Measurements from ENCODE around the gene IL2RG.

The IL2RG gene

GRCh38 chrX:71111141-71111843 lies at the start of gene IL2RG:
Gene IL2RG (minus strand): TSS chrX:71111577. CDS start chrX:71111539, 38 bp downstream.
- DNase-seq: peak; percentile 91

- no peak for DNase-seq
Observed at GRCh38 chrX:71160475-71160874, 49.1 kb upstream of the IL2RG start.

- no peak for DNase-seq
Observed at GRCh38 chrX:71159335-71159734, 48.0 kb upstream of the IL2RG start.

- DNase-seq: no peak
Observed at GRCh38 chrX:71158603-71159002, 47.2 kb upstream of the IL2RG start.

- DNase-seq: no peak
Observed at GRCh38 chrX:71154641-71155040, 43.3 kb upstream of the IL2RG start.

- no peak for DNase-seq
Observed at GRCh38 chrX:71154196-71154595, 42.8 kb upstream of the IL2RG start.

GRCh38 chrX:71151366-71151765 lies 40.0 kb upstream of the IL2RG start:
- DNase-seq: no peak

GRCh38 chrX:71148278-71148663 lies 36.9 kb upstream of the IL2RG start:
- DNase-seq: no peak

- DNase-seq: no peak
Observed at GRCh38 chrX:71147496-71148277, 36.3 kb upstream of the IL2RG start.

GRCh38 chrX:71144651-71145050 lies 33.3 kb upstream of the IL2RG start, which contains the start of gene NLGN3:
Gene NLGN3 (plus strand): TSS chrX:71144841. CDS start chrX:71147750, 2,909 bp downstream.
- DNase-seq: no peak

- no peak for DNase-seq
Observed at GRCh38 chrX:71143508-71143907, 32.1 kb upstream of the IL2RG start.

- DNase-seq: no peak
Observed at GRCh38 chrX:71140440-71140839, 29.1 kb upstream of the IL2RG start.

- DNase-seq: no peak
Observed at GRCh38 chrX:71131510-71131909, 20.1 kb upstream of the IL2RG start.

- peak; percentile 78 for DNase-seq
Observed at GRCh38 chrX:71128915-71129765, 17.8 kb upstream of the IL2RG start.

- no peak for DNase-seq
Observed at GRCh38 chrX:71128166-71128833, 16.9 kb upstream of the IL2RG start.

GRCh38 chrX:71118985-71119535 lies 7.7 kb upstream of the IL2RG start:
- no peak for DNase-seq

GRCh38 chrX:71118032-71118984 lies 6.9 kb upstream of the IL2RG start, which contains the start of gene MED12:
Gene MED12 (plus strand): TSS chrX:71118596. CDS start chrX:71118755, 159 bp downstream.
- DNase-seq: peak; percentile 83

- no peak for DNase-seq
Observed at GRCh38 chrX:71117358-71117757, 6.0 kb upstream of the IL2RG start.

GRCh38 chrX:71111921-71112431 lies 599 bp upstream of the IL2RG start:
- peak; percentile 26 for DNase-seq

- no peak for DNase-seq
Observed at GRCh38 chrX:71109051-71109450, 2.3 kb downstream of the IL2RG start.

Measured in CD4-positive, alpha-beta T cell treated with Interleukin-15 for 1 hour (primary cell).